HEK293 (cell line): ENCODE results near the gene PCSK5.

Experiments used
- GLI4 ChIP-seq: fragments of 450-650 bp; formaldehyde crosslinking; IDR thresholded peaks from 2 replicates; pipeline ENCODE4 v1.5.1; 2016; ENCODE audit warnings: missing biosample characterization, missing genetic modification characterization
- ZBTB1 ChIP-seq: fragments of 450-650 bp; formaldehyde crosslinking; IDR thresholded peaks from 2 replicates; pipeline ENCODE4 v1.5.1; 2016; ENCODE audit warnings: missing biosample characterization, missing genetic modification characterization
- ZNF121 ChIP-seq: fragments of 450-650 bp; formaldehyde crosslinking; IDR thresholded peaks from 2 replicates; pipeline ENCODE4 v1.5.1; 2016; ENCODE audit warnings: missing biosample characterization, missing genetic modification characterization
- ZNF16 ChIP-seq: fragments of 450-650 bp; formaldehyde crosslinking; IDR thresholded peaks from 2 replicates; pipeline ENCODE4 v1.5.1; 2016; ENCODE audit warnings: low read depth, missing biosample characterization, missing genetic modification characterization
- ZNF184 ChIP-seq: fragments of 450-650 bp; IDR thresholded peaks from 2 replicates; pipeline ENCODE4 v1.5.1; 2018; ENCODE audit warnings: missing biosample characterization, mild to moderate bottlenecking, missing genetic modification characterization
- ZNF23 ChIP-seq: fragments of 450-650 bp; formaldehyde crosslinking; IDR thresholded peaks from 2 replicates; pipeline ENCODE4 v1.5.1; 2016; ENCODE audit warnings: missing biosample characterization, missing genetic modification characterization, borderline replicate concordance
- ZNF266 ChIP-seq: fragments of 450-650 bp; formaldehyde crosslinking; IDR thresholded peaks from 2 replicates; pipeline ENCODE4 v1.5.1; 2016; ENCODE audit warnings: missing biosample characterization, missing genetic modification characterization, low read depth
- ZNF394 ChIP-seq: fragments of 450-650 bp; formaldehyde crosslinking; IDR thresholded peaks from 2 replicates; pipeline ENCODE4 v1.5.1; 2016; ENCODE audit warnings: missing biosample characterization, missing genetic modification characterization, mild to moderate bottlenecking, moderate library complexity, borderline replicate concordance
- ZNF621 ChIP-seq: fragments of 450-650 bp; formaldehyde crosslinking; IDR thresholded peaks from 2 replicates; pipeline ENCODE4 v1.5.1; 2017; ENCODE audit warnings: missing biosample characterization, missing genetic modification characterization
- ZNF707 ChIP-seq: fragments of 450-650 bp; formaldehyde crosslinking; IDR thresholded peaks from 2 replicates; pipeline ENCODE4 v1.5.1; 2016; ENCODE audit warnings: missing biosample characterization, missing genetic modification characterization
- TF ChIP-seq, protein P1 (sequence below): fragments of 450-650 bp; formaldehyde crosslinking; IDR thresholded peaks from 2 replicates; pipeline ENCODE4 v1.5.1; 2016; ENCODE audit warnings: missing biosample characterization, missing genetic modification characterization
- TF ChIP-seq, protein P2 (sequence below): fragments of 450-650 bp; formaldehyde crosslinking; IDR thresholded peaks from 2 replicates; pipeline ENCODE4 v1.5.1; 2016; ENCODE audit warnings: missing biosample characterization, missing genetic modification characterization
- TF ChIP-seq, protein P3 (sequence below): fragments of 450-650 bp; formaldehyde crosslinking; IDR thresholded peaks from 2 replicates; pipeline ENCODE4 v1.5.1; 2016; ENCODE audit warnings: missing biosample characterization, missing genetic modification characterization

DNA sequence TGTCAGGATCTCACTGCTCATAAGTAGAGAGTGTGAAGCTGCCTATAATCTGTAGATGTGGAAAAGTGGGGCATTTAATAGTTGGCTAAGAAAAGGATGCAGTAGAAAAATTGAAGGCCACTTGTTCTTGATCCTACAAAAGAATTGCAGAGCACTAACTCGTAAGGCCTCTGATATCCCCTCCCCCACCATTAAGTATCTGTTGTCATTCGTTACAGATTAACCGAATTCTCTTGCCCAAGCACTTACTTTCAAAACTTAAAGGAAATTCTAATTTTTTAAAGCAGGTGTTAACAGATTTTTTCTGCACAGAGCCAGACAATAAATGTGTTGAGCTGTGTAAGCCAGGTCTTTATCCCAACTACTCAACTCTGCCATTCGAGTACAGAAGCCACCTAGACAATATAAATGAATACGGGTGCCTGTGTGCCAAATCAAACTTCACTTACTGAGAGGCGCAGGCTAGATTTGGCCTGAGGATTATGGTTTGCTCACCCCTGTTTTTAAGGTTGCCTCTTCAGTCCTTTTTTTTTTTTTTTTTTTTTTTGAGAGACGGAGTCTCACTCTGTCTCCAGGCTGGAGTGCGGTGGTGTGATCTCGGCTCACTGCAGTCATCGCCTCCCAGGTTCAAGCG, 268.9 kb downstream of the PCSK5 start:
- TF ChIP-seq, protein P1, sequence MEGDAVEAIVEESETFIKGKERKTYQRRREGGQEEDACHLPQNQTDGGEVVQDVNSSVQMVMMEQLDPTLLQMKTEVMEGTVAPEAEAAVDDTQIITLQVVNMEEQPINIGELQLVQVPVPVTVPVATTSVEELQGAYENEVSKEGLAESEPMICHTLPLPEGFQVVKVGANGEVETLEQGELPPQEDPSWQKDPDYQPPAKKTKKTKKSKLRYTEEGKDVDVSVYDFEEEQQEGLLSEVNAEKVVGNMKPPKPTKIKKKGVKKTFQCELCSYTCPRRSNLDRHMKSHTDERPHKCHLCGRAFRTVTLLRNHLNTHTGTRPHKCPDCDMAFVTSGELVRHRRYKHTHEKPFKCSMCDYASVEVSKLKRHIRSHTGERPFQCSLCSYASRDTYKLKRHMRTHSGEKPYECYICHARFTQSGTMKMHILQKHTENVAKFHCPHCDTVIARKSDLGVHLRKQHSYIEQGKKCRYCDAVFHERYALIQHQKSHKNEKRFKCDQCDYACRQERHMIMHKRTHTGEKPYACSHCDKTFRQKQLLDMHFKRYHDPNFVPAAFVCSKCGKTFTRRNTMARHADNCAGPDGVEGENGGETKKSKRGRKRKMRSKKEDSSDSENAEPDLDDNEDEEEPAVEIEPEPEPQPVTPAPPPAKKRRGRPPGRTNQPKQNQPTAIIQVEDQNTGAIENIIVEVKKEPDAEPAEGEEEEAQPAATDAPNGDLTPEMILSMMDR (tag by site-specific recombination) = no peak
- TF ChIP-seq ZNF266 (no peak), ZNF707 (tag by site-specific recombination) (no peak), ZNF394 (tag by site-specific recombination) (no peak), ZNF16 (tag by site-specific recombination) (no peak), GLI4 (tag by site-specific recombination) (no peak), ZBTB1 (tag by site-specific recombination) (no peak), ZNF621 (no peak), ZNF184 (tag by site-specific recombination) (no peak), ZNF121 (tag by site-specific recombination) (no peak), ZNF23 (tag by site-specific recombination) (no peak)
- TF ChIP-seq, protein P2, sequence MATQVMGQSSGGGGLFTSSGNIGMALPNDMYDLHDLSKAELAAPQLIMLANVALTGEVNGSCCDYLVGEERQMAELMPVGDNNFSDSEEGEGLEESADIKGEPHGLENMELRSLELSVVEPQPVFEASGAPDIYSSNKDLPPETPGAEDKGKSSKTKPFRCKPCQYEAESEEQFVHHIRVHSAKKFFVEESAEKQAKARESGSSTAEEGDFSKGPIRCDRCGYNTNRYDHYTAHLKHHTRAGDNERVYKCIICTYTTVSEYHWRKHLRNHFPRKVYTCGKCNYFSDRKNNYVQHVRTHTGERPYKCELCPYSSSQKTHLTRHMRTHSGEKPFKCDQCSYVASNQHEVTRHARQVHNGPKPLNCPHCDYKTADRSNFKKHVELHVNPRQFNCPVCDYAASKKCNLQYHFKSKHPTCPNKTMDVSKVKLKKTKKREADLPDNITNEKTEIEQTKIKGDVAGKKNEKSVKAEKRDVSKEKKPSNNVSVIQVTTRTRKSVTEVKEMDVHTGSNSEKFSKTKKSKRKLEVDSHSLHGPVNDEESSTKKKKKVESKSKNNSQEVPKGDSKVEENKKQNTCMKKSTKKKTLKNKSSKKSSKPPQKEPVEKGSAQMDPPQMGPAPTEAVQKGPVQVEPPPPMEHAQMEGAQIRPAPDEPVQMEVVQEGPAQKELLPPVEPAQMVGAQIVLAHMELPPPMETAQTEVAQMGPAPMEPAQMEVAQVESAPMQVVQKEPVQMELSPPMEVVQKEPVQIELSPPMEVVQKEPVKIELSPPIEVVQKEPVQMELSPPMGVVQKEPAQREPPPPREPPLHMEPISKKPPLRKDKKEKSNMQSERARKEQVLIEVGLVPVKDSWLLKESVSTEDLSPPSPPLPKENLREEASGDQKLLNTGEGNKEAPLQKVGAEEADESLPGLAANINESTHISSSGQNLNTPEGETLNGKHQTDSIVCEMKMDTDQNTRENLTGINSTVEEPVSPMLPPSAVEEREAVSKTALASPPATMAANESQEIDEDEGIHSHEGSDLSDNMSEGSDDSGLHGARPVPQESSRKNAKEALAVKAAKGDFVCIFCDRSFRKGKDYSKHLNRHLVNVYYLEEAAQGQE (tag by site-specific recombination) = no peak
- TF ChIP-seq, protein P3, sequence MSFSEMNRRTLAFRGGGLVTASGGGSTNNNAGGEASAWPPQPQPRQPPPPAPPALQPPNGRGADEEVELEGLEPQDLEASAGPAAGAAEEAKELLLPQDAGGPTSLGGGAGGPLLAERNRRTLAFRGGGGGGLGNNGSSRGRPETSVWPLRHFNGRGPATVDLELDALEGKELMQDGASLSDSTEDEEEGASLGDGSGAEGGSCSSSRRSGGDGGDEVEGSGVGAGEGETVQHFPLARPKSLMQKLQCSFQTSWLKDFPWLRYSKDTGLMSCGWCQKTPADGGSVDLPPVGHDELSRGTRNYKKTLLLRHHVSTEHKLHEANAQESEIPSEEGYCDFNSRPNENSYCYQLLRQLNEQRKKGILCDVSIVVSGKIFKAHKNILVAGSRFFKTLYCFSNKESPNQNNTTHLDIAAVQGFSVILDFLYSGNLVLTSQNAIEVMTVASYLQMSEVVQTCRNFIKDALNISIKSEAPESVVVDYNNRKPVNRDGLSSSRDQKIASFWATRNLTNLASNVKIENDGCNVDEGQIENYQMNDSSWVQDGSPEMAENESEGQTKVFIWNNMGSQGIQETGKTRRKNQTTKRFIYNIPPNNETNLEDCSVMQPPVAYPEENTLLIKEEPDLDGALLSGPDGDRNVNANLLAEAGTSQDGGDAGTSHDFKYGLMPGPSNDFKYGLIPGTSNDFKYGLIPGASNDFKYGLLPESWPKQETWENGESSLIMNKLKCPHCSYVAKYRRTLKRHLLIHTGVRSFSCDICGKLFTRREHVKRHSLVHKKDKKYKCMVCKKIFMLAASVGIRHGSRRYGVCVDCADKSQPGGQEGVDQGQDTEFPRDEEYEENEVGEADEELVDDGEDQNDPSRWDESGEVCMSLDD = no peak
